Measurements from ENCODE around the gene CADM1. TPM values are rescaled to one million over a fixed set of nuclear protein-coding genes. Genes with fewer than 3 reads are reported as not detected.

CADM1 gene
- total and polyA plus RNA-seq, 2 experiments from 2014 or later, result 16.5 to 18.0 TPM

DNA sequence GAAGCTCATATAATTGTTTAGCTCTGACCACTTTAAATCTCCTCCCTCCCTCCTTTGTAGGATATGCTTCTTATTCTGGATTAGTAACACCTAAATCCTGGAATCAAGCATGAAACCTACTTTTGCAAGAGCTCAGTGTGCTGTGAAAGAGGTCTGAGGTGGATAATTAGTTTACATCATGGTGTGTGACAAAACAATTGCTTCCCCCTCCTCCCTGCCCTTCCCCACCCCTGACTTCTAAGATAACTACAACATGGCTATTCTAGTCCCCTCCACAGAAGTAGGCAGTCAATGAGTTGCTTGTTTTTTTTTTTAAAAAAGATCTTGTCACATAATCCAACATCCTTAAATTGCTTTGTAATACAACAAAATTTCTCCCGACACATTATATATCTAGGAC is 314.0 kb downstream of the CADM1 start:
- Mint-ChIP-seq H3K27me3 (ENCODE audit: insufficient read depth, low read depth, poor library complexity) (peaks cover 2% of the 10 kb centered on the region), H3K4me3 (no peak overlapping the region), H3K36me3 (ENCODE audit: low read depth) (no peaks in the 10 kb centered on the region), H3K4me1 (peaks cover 17% of the 10 kb centered on the region), H3K9me3 (no peaks in the 10 kb centered on the region), H3K27ac (no peak overlapping the region)
- no peak for TF ChIP-seq EZH2phosphoT487 (IDR thresholded peaks at IDR 0.05; ENCODE audit: unreplicated experiment)
- TF ChIP-seq CREB1 (CRISPR knock-in tag; IDR thresholded peaks at IDR 0.05; ENCODE audit: low read depth), result no peak
- TF ChIP-seq, protein P1, sequence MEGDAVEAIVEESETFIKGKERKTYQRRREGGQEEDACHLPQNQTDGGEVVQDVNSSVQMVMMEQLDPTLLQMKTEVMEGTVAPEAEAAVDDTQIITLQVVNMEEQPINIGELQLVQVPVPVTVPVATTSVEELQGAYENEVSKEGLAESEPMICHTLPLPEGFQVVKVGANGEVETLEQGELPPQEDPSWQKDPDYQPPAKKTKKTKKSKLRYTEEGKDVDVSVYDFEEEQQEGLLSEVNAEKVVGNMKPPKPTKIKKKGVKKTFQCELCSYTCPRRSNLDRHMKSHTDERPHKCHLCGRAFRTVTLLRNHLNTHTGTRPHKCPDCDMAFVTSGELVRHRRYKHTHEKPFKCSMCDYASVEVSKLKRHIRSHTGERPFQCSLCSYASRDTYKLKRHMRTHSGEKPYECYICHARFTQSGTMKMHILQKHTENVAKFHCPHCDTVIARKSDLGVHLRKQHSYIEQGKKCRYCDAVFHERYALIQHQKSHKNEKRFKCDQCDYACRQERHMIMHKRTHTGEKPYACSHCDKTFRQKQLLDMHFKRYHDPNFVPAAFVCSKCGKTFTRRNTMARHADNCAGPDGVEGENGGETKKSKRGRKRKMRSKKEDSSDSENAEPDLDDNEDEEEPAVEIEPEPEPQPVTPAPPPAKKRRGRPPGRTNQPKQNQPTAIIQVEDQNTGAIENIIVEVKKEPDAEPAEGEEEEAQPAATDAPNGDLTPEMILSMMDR (conservative IDR thresholded peaks at IDR 0.05; ENCODE audit: low read depth in 2 of 2), result no peak
- TF ChIP-seq ETS1 (IDR thresholded peaks at IDR 0.05), result no peak
- TF ChIP-seq NANOG (IDR thresholded peaks at IDR 0.05; ENCODE audit: borderline replicate concordance), result no peak
- TF ChIP-seq REST (IDR thresholded peaks at IDR 0.05; ENCODE audit: unreplicated experiment), result no peak
- TF ChIP-seq ZNF114 (CRISPR knock-in tag; IDR thresholded peaks at IDR 0.05), result no peak
- no peak for TF ChIP-seq STAT1 (IDR thresholded peaks at IDR 0.05; ENCODE audit: unreplicated experiment)
- TF ChIP-seq EZH2 (IDR thresholded peaks at IDR 0.05; ENCODE audit: low read depth, unreplicated experiment), result no peak
- ATAC-seq (no peak), DNase-seq (ENCODE audit: low spot score) (no peak)
- H4K20me1 ChIP-seq (replicated peaks; ENCODE audit: insufficient read depth), result no peaks in the 10 kb centered on the region
- H2AFZ ChIP-seq, result no peak overlapping the region
- H3K36me3 ChIP-seq (ENCODE audit: insufficient read depth), result no peaks in the 10 kb centered on the region
- H3K4me3 ChIP-seq, result no peak overlapping the region
- H3F3A ChIP-seq (replicated peaks; ENCODE audit: low read depth), result no peaks in the 10 kb centered on the region
- H3K27me3 ChIP-seq (ENCODE audit: insufficient read depth), result no peaks in the 10 kb centered on the region
- H3K79me2 ChIP-seq (replicated peaks; ENCODE audit: insufficient read depth), result no peaks in the 10 kb centered on the region
- no peaks in the 10 kb centered on the region for H3K9me2 ChIP-seq (ENCODE audit: insufficient read depth)
- peaks cover 6% of the 10 kb centered on the region; the same call in 1 of the 2 replicates for H3K4me1 ChIP-seq (ENCODE audit: insufficient read depth)
- no peak overlapping the region for H3K27ac ChIP-seq (ENCODE audit: low read depth)
- H3K4me2 ChIP-seq, result no peak overlapping the region

DNA sequence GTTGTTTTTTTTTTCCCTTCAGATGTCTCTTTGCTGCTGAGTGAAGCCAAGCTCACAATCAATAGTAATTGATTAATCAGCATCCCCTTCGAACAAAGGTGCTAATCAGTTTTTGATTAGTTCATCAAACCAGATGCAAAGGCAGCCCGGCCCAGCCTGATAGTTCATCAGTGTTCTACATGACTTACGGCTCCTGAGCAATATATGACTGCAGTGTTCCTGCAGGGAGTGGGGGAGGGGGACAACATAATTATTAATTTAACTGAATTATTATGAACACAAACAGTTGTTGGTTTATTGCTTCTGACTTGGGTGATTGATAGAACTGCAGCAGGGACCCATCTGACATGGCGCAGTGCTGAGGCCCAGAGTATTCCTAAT is 315.3 kb downstream of the CADM1 start:
- peaks cover 6% of the 10 kb centered on the region; the same call in 1 of the 2 replicates for H3K4me1 ChIP-seq (ENCODE audit: insufficient read depth)
- no peaks in the 10 kb centered on the region for H3F3A ChIP-seq (replicated peaks; ENCODE audit: low read depth)
- H3K36me3 ChIP-seq (ENCODE audit: insufficient read depth), result no peaks in the 10 kb centered on the region
- H3K36me3 Mint-ChIP-seq (ENCODE audit: low read depth), result no peaks in the 10 kb centered on the region
- DNase-seq (ENCODE audit: low spot score), result no peak
- H2AFZ ChIP-seq, result no peak overlapping the region
- no peaks in the 10 kb centered on the region for H3K79me2 ChIP-seq (replicated peaks; ENCODE audit: insufficient read depth)
- no peak overlapping the region for H3K4me3 ChIP-seq
- peaks cover 15% of the 10 kb centered on the region for H3K4me1 Mint-ChIP-seq
- H3K27me3 Mint-ChIP-seq (ENCODE audit: insufficient read depth, low read depth, poor library complexity), result peaks cover 2% of the 10 kb centered on the region
- no peak overlapping the region for H3K27ac Mint-ChIP-seq
- ATAC-seq, result no peak
- no peaks in the 10 kb centered on the region for H3K27me3 ChIP-seq (ENCODE audit: insufficient read depth)
- H3K9me2 ChIP-seq (ENCODE audit: insufficient read depth), result no peaks in the 10 kb centered on the region
- no peak overlapping the region for H3K4me2 ChIP-seq
- no peak overlapping the region for H3K27ac ChIP-seq (ENCODE audit: low read depth)
- H3K9me3 Mint-ChIP-seq, result no peaks in the 10 kb centered on the region
- no peaks in the 10 kb centered on the region for H4K20me1 ChIP-seq (replicated peaks; ENCODE audit: insufficient read depth)
- no peak overlapping the region for H3K4me3 Mint-ChIP-seq
- TF ChIP-seq, protein P1 (conservative IDR thresholded peaks at IDR 0.05; ENCODE audit: low read depth in 2 of 2), result no peak
- no peak for TF ChIP-seq EZH2 (IDR thresholded peaks at IDR 0.05; ENCODE audit: low read depth, unreplicated experiment)
- no peak for TF ChIP-seq STAT1 (IDR thresholded peaks at IDR 0.05; ENCODE audit: unreplicated experiment)
- TF ChIP-seq CREB1 (CRISPR knock-in tag; IDR thresholded peaks at IDR 0.05; ENCODE audit: low read depth), result no peak
- TF ChIP-seq EZH2phosphoT487 (IDR thresholded peaks at IDR 0.05; ENCODE audit: unreplicated experiment), result no peak
- no peak for TF ChIP-seq ZNF331 (CRISPR knock-in tag; IDR thresholded peaks at IDR 0.05; ENCODE audit: low read depth)
- no peak for TF ChIP-seq NANOG (IDR thresholded peaks at IDR 0.05; ENCODE audit: borderline replicate concordance)
- no peak for TF ChIP-seq JUNB (IDR thresholded peaks at IDR 0.05; ENCODE audit: unreplicated experiment)
